ENCODE results near the gene RYR3. TPM values are rescaled to one million over a fixed set of nuclear protein-coding genes. Genes with fewer than 3 reads are reported as not detected.

RYR3 gene
- total and polyA plus RNA-seq, 2 donors (not counting 1 experiment from before 2014, with no cell fraction given): not detected

- CTCF ChIA-PET: interaction anchor here (1.5 kb wide), 1 partner anchor 15 kb away, joined by 7 read pairs; no protein-coding TSS in a partner anchor
These were observed 405.3 kb downstream of the RYR3 start for GRCh38 chr15:33716025-33716424.

DNA sequence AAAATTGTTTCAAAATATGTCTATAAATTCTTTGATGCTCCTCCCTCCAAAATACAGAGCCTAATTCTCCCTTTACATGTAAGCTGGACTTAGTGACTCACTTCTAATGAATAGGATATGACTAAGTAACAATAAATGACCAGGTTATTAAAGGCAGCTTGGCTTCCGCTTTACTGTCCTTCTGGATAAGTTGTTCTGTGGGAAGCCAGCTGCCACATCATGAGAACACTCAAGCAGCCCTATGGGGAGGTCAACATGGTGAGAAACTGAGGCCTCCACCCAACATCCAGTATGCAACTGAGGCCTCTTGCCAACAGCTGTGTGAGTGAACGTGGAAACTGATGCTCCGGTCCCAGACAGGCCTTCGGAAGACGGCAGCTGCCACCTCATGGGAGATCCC lies 410.2 kb downstream of the RYR3 start:
- H3K9me3 Mint-ChIP-seq (ENCODE audit: insufficient read depth): no peaks in the 10 kb centered on the region
- Histone ChIP-seq H3K36me3 (replicated peaks in 1 of 2; ENCODE audit: control extremely low read depth in 1 of 2, control insufficient read depth in 1 of 2, extremely low read depth in 1 of 2, insufficient read depth in 2 of 2, low read length in 1 of 2) (no peaks in the 10 kb centered on the region), H2AFZ (ENCODE audit: insufficient read depth, low read depth, low read length, poor library complexity, severe bottlenecking) (no peak overlapping the region), H3K4me3 (ENCODE audit: control extremely low read depth in 1 of 5, extremely low read depth in 1 of 5, insufficient read depth in 1 of 5, low read depth in 2 of 5, low read length in 4 of 5) (no peak overlapping the region), H3K9ac (ENCODE audit: low read length) (no peak overlapping the region), H3K9me3 (ENCODE audit: control extremely low read depth in 1 of 3, control insufficient read depth in 2 of 3, insufficient read depth in 1 of 3, low read length in 2 of 3) (no peaks in the 10 kb centered on the region), H3K27ac (ENCODE audit: low read length in 2 of 2) (no peak overlapping the region), H4K20me1 (ENCODE audit: control insufficient read depth, insufficient read depth, low read length, poor library complexity, severe bottlenecking) (no peaks in the 10 kb centered on the region), H3K4me1 (ENCODE audit: control insufficient read depth in 2 of 2, insufficient read depth in 2 of 2, low read length in 2 of 2) (peaks cover 12 to 18% of the 10 kb centered on the region in 2 donors), H3K4me2 (replicated peaks; ENCODE audit: low read depth, low read length, poor library complexity, severe bottlenecking) (no peak overlapping the region), H3K27me3 (replicated peaks in 1 of 4; ENCODE audit: control extremely low read depth in 1 of 4, control insufficient read depth in 3 of 4, insufficient read depth in 4 of 4, low read length in 3 of 4) (no peaks in the 10 kb centered on the region), H3K79me2 (ENCODE audit: control insufficient read depth, insufficient read depth, low read length) (no peaks in the 10 kb centered on the region)
- DNase-seq: no peak
- POLR2A ChIA-PET: interaction anchor here (0.7 kb wide), 1 partner anchor 341 kb away, joined by 3 read pairs; no protein-coding TSS in a partner anchor
- intact Hi-C loops (cut with micrococcal nuclease): no loop called here
- TF ChIP-seq, protein P1, sequence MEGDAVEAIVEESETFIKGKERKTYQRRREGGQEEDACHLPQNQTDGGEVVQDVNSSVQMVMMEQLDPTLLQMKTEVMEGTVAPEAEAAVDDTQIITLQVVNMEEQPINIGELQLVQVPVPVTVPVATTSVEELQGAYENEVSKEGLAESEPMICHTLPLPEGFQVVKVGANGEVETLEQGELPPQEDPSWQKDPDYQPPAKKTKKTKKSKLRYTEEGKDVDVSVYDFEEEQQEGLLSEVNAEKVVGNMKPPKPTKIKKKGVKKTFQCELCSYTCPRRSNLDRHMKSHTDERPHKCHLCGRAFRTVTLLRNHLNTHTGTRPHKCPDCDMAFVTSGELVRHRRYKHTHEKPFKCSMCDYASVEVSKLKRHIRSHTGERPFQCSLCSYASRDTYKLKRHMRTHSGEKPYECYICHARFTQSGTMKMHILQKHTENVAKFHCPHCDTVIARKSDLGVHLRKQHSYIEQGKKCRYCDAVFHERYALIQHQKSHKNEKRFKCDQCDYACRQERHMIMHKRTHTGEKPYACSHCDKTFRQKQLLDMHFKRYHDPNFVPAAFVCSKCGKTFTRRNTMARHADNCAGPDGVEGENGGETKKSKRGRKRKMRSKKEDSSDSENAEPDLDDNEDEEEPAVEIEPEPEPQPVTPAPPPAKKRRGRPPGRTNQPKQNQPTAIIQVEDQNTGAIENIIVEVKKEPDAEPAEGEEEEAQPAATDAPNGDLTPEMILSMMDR (IDR thresholded peaks at IDR 0.05): no peak
- no peak for TF ChIP-seq EZH2 (IDR thresholded peaks at IDR 0.05; ENCODE audit: borderline replicate concordance, insufficient read depth, low read depth, low read length, poor library complexity, severe bottlenecking)
- CTCF ChIA-PET: interaction anchor here (0.7 to 1.5 kb wide), 4 partner anchors 12 to 428 kb away, joined by 3 to 7 read pairs (median 4); no protein-coding TSS in a partner anchor
- no peak overlapping the region for H3K27ac Mint-ChIP-seq
- ATAC-seq (ENCODE audit: low read depth): no peak
- WGBS (ENCODE audit: insufficient coverage): 100% methylated on average over 5 of the region's 5 CpGs
- peaks cover 22% of the 10 kb centered on the region for H3K4me1 Mint-ChIP-seq
- H3K27me3 Mint-ChIP-seq: no peaks in the 10 kb centered on the region
- H3K4me3 Mint-ChIP-seq: no peak overlapping the region

More at GRCh38 chr15:33716025-33716424, 405.3 kb downstream of the RYR3 start:
- Histone ChIP-seq H3K36me3 (replicated peaks in 1 of 2; ENCODE audit: control extremely low read depth in 1 of 2, control insufficient read depth in 1 of 2, extremely low read depth in 1 of 2, insufficient read depth in 2 of 2, low read length in 1 of 2) (no peaks in the 10 kb centered on the region), H3K4me1 (ENCODE audit: control insufficient read depth in 2 of 2, insufficient read depth in 2 of 2, low read length in 2 of 2) (no peaks in the 10 kb centered on the region), H4K20me1 (ENCODE audit: control insufficient read depth, insufficient read depth, low read length, poor library complexity, severe bottlenecking) (no peaks in the 10 kb centered on the region), H3K9ac (ENCODE audit: low read length) (no peak overlapping the region), H3K4me2 (replicated peaks; ENCODE audit: low read depth, low read length, poor library complexity, severe bottlenecking) (no peak overlapping the region), H3K27ac (ENCODE audit: low read length in 2 of 2) (no peak overlapping the region), H3K9me3 (ENCODE audit: control extremely low read depth in 1 of 3, control insufficient read depth in 2 of 3, insufficient read depth in 1 of 3, low read length in 2 of 3) (peaks cover 0 to 4% (median 3%) of the 10 kb centered on the region in 3 donors), H3K79me2 (ENCODE audit: control insufficient read depth, insufficient read depth, low read length) (no peaks in the 10 kb centered on the region), H2AFZ (ENCODE audit: insufficient read depth, low read depth, low read length, poor library complexity, severe bottlenecking) (no peak overlapping the region), H3K4me3 (ENCODE audit: control extremely low read depth in 1 of 5, extremely low read depth in 1 of 5, insufficient read depth in 1 of 5, low read depth in 2 of 5, low read length in 4 of 5) (no peak overlapping the region), H3K27me3 (replicated peaks in 1 of 4; ENCODE audit: control extremely low read depth in 1 of 4, control insufficient read depth in 3 of 4, insufficient read depth in 4 of 4, low read length in 3 of 4) (no peaks in the 10 kb centered on the region)
- TF ChIP-seq EZH2 (IDR thresholded peaks at IDR 0.05; ENCODE audit: borderline replicate concordance, insufficient read depth, low read depth, low read length, poor library complexity, severe bottlenecking): no peak
- TF ChIP-seq, protein P1 (IDR thresholded peaks at IDR 0.05): no peak
- POLR2A ChIA-PET: no interaction called here
- DNase-seq (no peak), ATAC-seq (ENCODE audit: low read depth) (no peak)
- WGBS (ENCODE audit: insufficient coverage): 66% methylated on average over 2 of the region's 5 CpGs
- H3K4me3 Mint-ChIP-seq: no peak overlapping the region
- no peak overlapping the region for H3K27ac Mint-ChIP-seq
- H3K27me3 Mint-ChIP-seq: no peaks in the 10 kb centered on the region
- intact Hi-C loops (cut with micrococcal nuclease): no loop called here
- peaks cover 2% of the 10 kb centered on the region for H3K4me1 Mint-ChIP-seq
- no peaks in the 10 kb centered on the region for H3K9me3 Mint-ChIP-seq (ENCODE audit: insufficient read depth)
